Subcutaneous preadipocyte (primary cell): ENCODE data around the gene ARHGAP4. TPM values are rescaled to one million over a fixed set of nuclear protein-coding genes. Genes with fewer than 3 reads are reported as not detected.

Source experiments
- total RNA-seq: library from RNA; depleted of rRNA; stranded (reverse); fragments of >200 nt; gene quantifications from 2 replicates; pipeline ENCODE4 v1.2.3, GENCODE V29; 2012

The ARHGAP4 gene
- 0.37 and 0.39 TPM in 2 replicates for total RNA-seq

GRCh38 chrX:153925739-153926551, at the start of gene ARHGAP4:
ARHGAP4 (minus strand) TSS chrX:153926264; CDS start chrX:153926202, 62 bp downstream.

GRCh38 chrX:153972368-153973126, 46.5 kb upstream of the ARHGAP4 start, which contains the start of gene TMEM187:
TMEM187 (plus strand) TSS chrX:153972754; CDS start chrX:153982063, 9,309 bp downstream.

GRCh38 chrX:153971450-153972367, 45.6 kb upstream of the ARHGAP4 start, which contains the start of gene HCFC1:
HCFC1 (minus strand) TSS chrX:153971818; CDS start chrX:153970840, 978 bp downstream.

GRCh38 chrX:153944140-153944799, 18.2 kb upstream of the ARHGAP4 start, which contains the start of gene RENBP:
RENBP (minus strand) TSS chrX:153944643; CDS start chrX:153944610, 33 bp downstream.

GRCh38 chrX:153934762-153935325, 8.8 kb upstream of the ARHGAP4 start, which contains the start of gene NAA10:
NAA10 (minus strand) TSS chrX:153935037; CDS start chrX:153934904, 133 bp downstream.

GRCh38 chrX:153903991-153904957, 21.8 kb downstream of the ARHGAP4 start, which contains the start of gene AVPR2:
AVPR2 (plus strand) TSS chrX:153904673; CDS start chrX:153905146, 473 bp downstream.

GRCh38 chrX:153885968-153886903, 39.8 kb downstream of the ARHGAP4 start, which contains the start of gene L1CAM:
L1CAM (minus strand) TSS chrX:153886173; CDS start chrX:153875836, 10,337 bp downstream.

Other genes with a start within 250 kb of the ARHGAP4 start
- 6.6 and 8.4 TPM in 2 replicates for gene SLC6A8, start 238.3 kb downstream of the ARHGAP4 start, total RNA-seq
- gene BCAP31, start 201.9 kb downstream of the ARHGAP4 start, total RNA-seq = 119 and 149 TPM in 2 replicates
- 8.4 and 8.8 TPM in 2 replicates for gene ABCD1, start 201.4 kb downstream of the ARHGAP4 start, total RNA-seq
- 4.4 and 4.9 TPM in 2 replicates for gene PLXNB3, start 162.0 kb downstream of the ARHGAP4 start, total RNA-seq
- gene SRPK3, start 145.2 kb downstream of the ARHGAP4 start, total RNA-seq = 0.39 TPM in 1 of 2 replicates, not detected in the other
- gene IDH3G, start 131.9 kb downstream of the ARHGAP4 start, total RNA-seq = 50.8 and 64.3 TPM in 2 replicates
- 102 and 193 TPM in 2 replicates for gene SSR4, start 131.6 kb downstream of the ARHGAP4 start, total RNA-seq
- gene PDZD4, start 95.7 kb downstream of the ARHGAP4 start, total RNA-seq = under 0.01 and 0.20 TPM in 2 replicates
- gene L1CAM, start 40.1 kb downstream of the ARHGAP4 start, total RNA-seq = under 0.01 and 0.39 TPM in 2 replicates
- not detected in 2 replicates for gene AVPR2, start 21.6 kb downstream of the ARHGAP4 start, total RNA-seq
- gene NAA10, start 8.8 kb upstream of the ARHGAP4 start, total RNA-seq = 70.4 and 74.6 TPM in 2 replicates
- 3.7 TPM in 2 replicates for gene RENBP, start 18.4 kb upstream of the ARHGAP4 start, total RNA-seq
- 26.8 and 40.7 TPM in 2 replicates for gene HCFC1, start 45.6 kb upstream of the ARHGAP4 start, total RNA-seq
- 6.5 and 7.3 TPM in 2 replicates for gene TMEM187, start 46.5 kb upstream of the ARHGAP4 start, total RNA-seq
- gene IRAK1, start 93.6 kb upstream of the ARHGAP4 start, total RNA-seq = 59.2 and 79.8 TPM in 2 replicates
- gene MECP2, start 171.5 kb upstream of the ARHGAP4 start, total RNA-seq = 18.2 and 18.7 TPM in 2 replicates
- gene OPN1LW, start 218.0 kb upstream of the ARHGAP4 start, total RNA-seq = not detected in 2 replicates